Activated CD4-positive, alpha-beta T cell treated with anti-CD3 and anti-CD28 coated beads, Interleukin-2, Interleukin-4, amounts not matched to agents 100 ng/mL and 50 ng/mL, durations not matched to agents 16 hours and 8 hours (primary cell): ENCODE measurements around the gene CCN6.
"Not testable (repeated sequence)": the region's sequence is repeated elsewhere in the genome, so short reads cannot be mapped to it uniquely, and the experiment has no call there.

Source experiments
- DNase-seq: peaks from one replicate; pipeline ENCODE4 v3.0.0-alpha.2; 2020; ENCODE audit warnings: low spot score

CCN6 gene

GRCh38 chr6:112051251-112051740, 2.6 kb upstream of the CCN6 start:
- not testable (repeated sequence) for DNase-seq

GRCh38 chr6:112054555-112055190, 769 bp downstream of the CCN6 start:
- DNase-seq, result no peak

- no peak for DNase-seq
These were observed 4.5 kb downstream of the CCN6 start for GRCh38 chr6:112058243-112059032.

- DNase-seq, result no peak
These were observed 7.7 kb downstream of the CCN6 start for GRCh38 chr6:112061605-112062004.

GRCh38 chr6:112062966-112063365, 9.1 kb downstream of the CCN6 start:
- no peak for DNase-seq

- no peak for DNase-seq
These were observed 11.6 kb downstream of the CCN6 start for GRCh38 chr6:112065426-112065986.

GRCh38 chr6:112066606-112067005, 12.7 kb downstream of the CCN6 start:
- no peak for DNase-seq

GRCh38 chr6:112081569-112081968, 27.7 kb downstream of the CCN6 start:
- no peak for DNase-seq

- DNase-seq, result no peak
These were observed 31.6 kb downstream of the CCN6 start for GRCh38 chr6:112085286-112086065.

GRCh38 chr6:112086744-112087135, 32.8 kb downstream of the CCN6 start:
- DNase-seq, result peak; percentile 22

- DNase-seq, result peak; percentile 95
These were observed 33.4 kb downstream of the CCN6 start, which contains the start of the genes FAM229B and TUBE1 for GRCh38 chr6:112087136-112087911. TSS of gene FAM229B (plus strand) at chr6:112087591. CDS start at chr6:112099284, 11,693 bp downstream. TSS of gene TUBE1 (minus strand) at chr6:112087482. CDS start at chr6:112087434, 48 bp downstream.

- no peak for DNase-seq
These were observed 34.0 kb downstream of the CCN6 start for GRCh38 chr6:112087916-112088315.

GRCh38 chr6:112096901-112097300, 43.0 kb downstream of the CCN6 start:
- DNase-seq, result no peak

GRCh38 chr6:112100561-112100960, 46.7 kb downstream of the CCN6 start:
- no peak for DNase-seq

GRCh38 chr6:112106026-112106425, 52.1 kb downstream of the CCN6 start:
- DNase-seq, result not testable (repeated sequence)

- no peak for DNase-seq
These were observed 52.7 kb downstream of the CCN6 start for GRCh38 chr6:112106562-112106961.

- no peak for DNase-seq
These were observed 55.4 kb downstream of the CCN6 start for GRCh38 chr6:112109262-112109661.

- no peak for DNase-seq
These were observed 59.5 kb downstream of the CCN6 start for GRCh38 chr6:112113431-112113830.

- DNase-seq, result no peak
These were observed 60.0 kb downstream of the CCN6 start for GRCh38 chr6:112113918-112114317.

GRCh38 chr6:112114577-112115223, 60.8 kb downstream of the CCN6 start:
- no peak for DNase-seq

GRCh38 chr6:112116221-112116620, 62.3 kb downstream of the CCN6 start:
- no peak for DNase-seq
